Ishikawa (cell line): Measurements from ENCODE around the gene ABCA1.

Source experiments
- CEBPB ChIP-seq: IDR thresholded peaks from 2 replicates; pipeline ENCODE4 v1.6.1; 2012
- CREB1 ChIP-seq: IDR thresholded peaks from 2 replicates; pipeline ENCODE4 v1.6.1; 2012; ENCODE audit warnings: low read depth
- EGR1 ChIP-seq: IDR thresholded peaks from 2 replicates; pipeline ENCODE4 v1.6.1; 2012
- EP300 ChIP-seq: IDR thresholded peaks from 2 replicates; pipeline ENCODE4 v1.6.1; 2012; ENCODE audit warnings: borderline replicate concordance
- FOXM1 ChIP-seq: IDR thresholded peaks from 2 replicates; pipeline ENCODE4 v1.6.1; 2012; ENCODE audit warnings: low read depth, borderline replicate concordance
- NFIC ChIP-seq: IDR thresholded peaks from 2 replicates; pipeline ENCODE4 v1.6.1; 2012
- RAD21 ChIP-seq: IDR thresholded peaks from 2 replicates; pipeline ENCODE4 v1.6.1; 2012; ENCODE audit warnings: low read depth
- REST ChIP-seq: IDR thresholded peaks from 2 replicates; pipeline ENCODE4 v1.6.1; 2012; ENCODE audit warnings: low read depth, mild to moderate bottlenecking
- TAF1 ChIP-seq: IDR thresholded peaks from 2 replicates; pipeline ENCODE4 v1.6.1; 2012; ENCODE audit warnings: low read depth, mild to moderate bottlenecking
- TCF12 ChIP-seq: IDR thresholded peaks from 2 replicates; pipeline ENCODE4 v1.6.1; 2012; ENCODE audit warnings: low read depth
- TEAD4 ChIP-seq: IDR thresholded peaks from 2 replicates; pipeline ENCODE4 v1.6.1; 2012
- USF1 ChIP-seq: IDR thresholded peaks from 2 replicates; pipeline ENCODE4 v1.6.1; 2012
- YY1 ChIP-seq: IDR thresholded peaks from 2 replicates; pipeline ENCODE4 v1.6.1; 2012; ENCODE audit warnings: low read depth
- ZBTB7A ChIP-seq: IDR thresholded peaks from 2 replicates; pipeline ENCODE4 v1.6.1; 2012; ENCODE audit warnings: low read depth
- TF ChIP-seq, protein P1 (sequence below): IDR thresholded peaks from 2 replicates; pipeline ENCODE4 v1.6.1; 2012

The ABCA1 gene

DNA sequence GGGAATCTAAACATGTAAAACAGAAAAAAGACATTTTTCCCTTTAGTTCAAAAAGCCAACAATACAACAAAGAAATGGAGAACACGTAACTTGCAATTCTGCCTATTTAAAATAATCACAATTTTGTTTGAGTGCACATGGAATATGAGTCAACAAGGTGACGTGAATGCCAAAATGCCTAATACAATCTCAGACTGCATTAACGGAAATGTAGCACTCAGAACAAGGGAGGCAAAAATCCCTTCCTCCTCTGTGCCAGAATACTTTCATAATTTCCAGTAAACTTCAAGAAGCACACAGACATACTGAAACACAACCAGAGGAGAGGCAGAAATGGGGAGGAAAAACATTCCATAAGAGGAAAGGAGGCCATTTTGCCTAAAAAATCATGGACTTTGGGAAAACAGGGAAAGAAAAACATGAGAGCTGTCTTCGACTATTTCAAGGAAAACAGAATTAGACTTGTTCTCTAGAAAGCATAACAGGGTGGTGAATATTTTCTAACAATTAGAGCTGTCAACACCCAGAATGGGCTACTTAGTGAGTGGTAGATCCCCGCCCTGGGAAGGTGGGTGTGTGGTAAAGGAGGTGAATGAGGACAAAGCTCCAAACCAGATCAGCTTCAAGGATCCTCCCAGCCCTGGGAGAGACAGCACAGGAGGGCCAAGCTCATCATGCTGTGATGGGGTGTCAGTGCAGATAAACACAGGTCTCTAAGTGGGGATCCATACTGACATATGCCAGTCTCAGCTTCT is 48.2 kb downstream of the ABCA1 start:
- no peak for TF ChIP-seq TCF12
- no peak for TF ChIP-seq TAF1
- TF ChIP-seq EP300: no peak
- no peak for TF ChIP-seq EGR1
- TF ChIP-seq USF1: no peak
- TF ChIP-seq CEBPB: no peak
- no peak for TF ChIP-seq CREB1
- no peak for TF ChIP-seq TEAD4
- no peak for TF ChIP-seq FOXM1
- TF ChIP-seq REST: no peak
- TF ChIP-seq YY1: no peak
- no peak for TF ChIP-seq ZBTB7A
- TF ChIP-seq, protein P1, sequence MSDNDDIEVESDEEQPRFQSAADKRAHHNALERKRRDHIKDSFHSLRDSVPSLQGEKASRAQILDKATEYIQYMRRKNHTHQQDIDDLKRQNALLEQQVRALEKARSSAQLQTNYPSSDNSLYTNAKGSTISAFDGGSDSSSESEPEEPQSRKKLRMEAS: no peak
- no peak for TF ChIP-seq RAD21
- no peak for TF ChIP-seq NFIC

- TF ChIP-seq EGR1 (no peak), CEBPB (no peak), RAD21 (no peak), NFIC (no peak)
Measured at GRCh38 chr9:104876587-104876986, 51.4 kb downstream of the ABCA1 start.

GRCh38 chr9:104875897-104876296 is 52.1 kb downstream of the ABCA1 start:
- TF ChIP-seq TEAD4 (no peak), USF1 (no peak)

DNA sequence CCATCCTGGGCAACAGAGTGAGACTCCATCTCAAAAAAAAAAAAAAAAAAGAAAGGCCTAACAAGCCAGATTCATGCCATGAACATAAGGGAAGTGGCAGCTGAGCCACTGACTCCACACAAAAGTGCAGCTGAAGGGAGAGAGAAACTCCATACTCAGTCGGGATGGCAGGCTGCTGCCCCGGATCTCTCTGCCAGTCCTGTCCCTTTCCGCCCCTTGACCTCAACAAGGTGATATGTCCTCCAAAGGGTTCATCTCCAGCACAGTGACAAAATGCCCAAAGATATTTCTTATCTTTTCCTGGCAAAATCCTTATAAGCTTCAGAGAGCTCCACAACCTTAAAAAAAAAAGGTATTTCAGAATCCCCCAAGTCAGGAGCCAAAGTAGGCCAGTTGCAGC is 52.6 kb downstream of the ABCA1 start:
- TF ChIP-seq TEAD4 (no peak), TAF1 (no peak), ZBTB7A (no peak), TCF12 (no peak), CEBPB (no peak), NFIC (no peak), REST (no peak), USF1 (no peak), YY1 (no peak), EGR1 (no peak), FOXM1 (no peak), CREB1 (no peak), EP300 (no peak), RAD21 (no peak)
- TF ChIP-seq, protein P1: no peak

DNA sequence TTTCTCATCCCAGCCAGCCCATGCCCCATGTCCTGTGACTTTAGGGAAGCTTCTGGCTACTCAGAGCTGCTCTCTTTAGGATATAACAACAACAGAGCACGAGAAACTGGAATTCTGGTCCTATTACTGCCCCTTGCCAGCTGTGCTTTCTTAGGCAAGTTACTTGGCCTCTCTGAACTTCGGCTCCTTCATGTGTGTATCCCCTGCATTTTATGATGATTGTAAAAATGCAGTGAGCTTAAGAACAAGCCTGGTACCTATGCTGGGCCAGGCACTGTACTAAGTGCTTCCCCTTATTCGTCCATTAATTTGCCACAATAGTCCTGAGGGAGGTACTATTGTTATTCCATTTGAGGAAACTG is 54.5 kb downstream of the ABCA1 start:
- TF ChIP-seq ZBTB7A (no peak), NFIC (no peak), RAD21 (no peak), TCF12 (no peak), CEBPB (no peak), TAF1 (no peak), EP300 (no peak), REST (no peak), YY1 (no peak), TEAD4 (no peak), CREB1 (no peak), FOXM1 (no peak)
- TF ChIP-seq, protein P1: no peak
